Measurements from ENCODE around the gene DNAJC1. TPM values are rescaled to one million over a fixed set of nuclear protein-coding genes. Genes with fewer than 3 reads are reported as not detected.

The DNAJC1 gene, protein sequence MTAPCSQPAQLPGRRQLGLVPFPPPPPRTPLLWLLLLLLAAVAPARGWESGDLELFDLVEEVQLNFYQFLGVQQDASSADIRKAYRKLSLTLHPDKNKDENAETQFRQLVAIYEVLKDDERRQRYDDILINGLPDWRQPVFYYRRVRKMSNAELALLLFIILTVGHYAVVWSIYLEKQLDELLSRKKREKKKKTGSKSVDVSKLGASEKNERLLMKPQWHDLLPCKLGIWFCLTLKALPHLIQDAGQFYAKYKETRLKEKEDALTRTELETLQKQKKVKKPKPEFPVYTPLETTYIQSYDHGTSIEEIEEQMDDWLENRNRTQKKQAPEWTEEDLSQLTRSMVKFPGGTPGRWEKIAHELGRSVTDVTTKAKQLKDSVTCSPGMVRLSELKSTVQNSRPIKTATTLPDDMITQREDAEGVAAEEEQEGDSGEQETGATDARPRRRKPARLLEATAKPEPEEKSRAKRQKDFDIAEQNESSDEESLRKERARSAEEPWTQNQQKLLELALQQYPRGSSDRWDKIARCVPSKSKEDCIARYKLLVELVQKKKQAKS
- total RNA-seq: 22.8 and 28.7 TPM in 2 replicates

DNA sequence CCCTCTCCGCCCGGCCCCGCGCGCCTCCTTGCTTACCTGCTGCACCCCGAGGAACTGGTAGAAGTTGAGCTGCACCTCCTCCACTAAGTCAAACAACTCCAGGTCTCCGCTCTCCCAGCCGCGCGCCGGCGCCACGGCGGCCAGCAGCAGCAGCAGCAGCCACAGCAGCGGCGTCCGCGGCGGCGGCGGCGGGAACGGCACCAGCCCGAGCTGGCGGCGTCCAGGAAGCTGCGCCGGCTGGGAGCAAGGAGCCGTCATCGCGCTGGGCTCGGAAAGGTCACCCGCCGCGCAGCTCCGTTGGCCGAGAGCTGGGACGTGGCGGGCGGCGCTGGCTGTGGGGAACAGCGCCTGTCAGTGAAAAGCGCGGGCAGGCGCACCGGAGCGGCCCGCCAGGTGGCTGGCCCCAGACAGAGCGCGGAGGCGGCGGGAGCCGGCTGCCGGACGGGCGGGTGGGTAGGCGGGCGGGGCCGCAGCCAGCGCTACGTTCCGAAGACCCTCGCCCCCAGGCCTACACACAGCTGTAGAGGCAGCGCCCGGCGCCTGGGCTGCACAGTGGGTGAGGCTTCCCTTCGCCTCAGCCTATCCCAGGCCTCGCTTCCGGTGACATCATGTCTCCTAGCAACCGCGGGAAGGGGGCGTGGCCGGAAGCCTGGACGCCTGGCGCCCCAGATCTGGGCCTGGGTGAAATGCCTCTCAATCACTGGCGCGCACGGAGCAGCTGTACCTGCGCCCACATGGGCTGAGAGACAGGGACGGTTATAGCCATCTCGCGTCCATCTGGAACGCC lies at the start of gene DNAJC1:
TSS of gene DNAJC1 (minus strand) at position 554 of the 787 bp plus-strand sequence. CDS start at position 258, 296 bp downstream.
- DNase-seq (ENCODE audit: low read depth): peak; percentile 40
- H3K4me3 ChIP-seq (ENCODE audit: low read depth, low read length): peak within 1 kb of the TSS; percentile 74
- TF ChIP-seq, protein P1, sequence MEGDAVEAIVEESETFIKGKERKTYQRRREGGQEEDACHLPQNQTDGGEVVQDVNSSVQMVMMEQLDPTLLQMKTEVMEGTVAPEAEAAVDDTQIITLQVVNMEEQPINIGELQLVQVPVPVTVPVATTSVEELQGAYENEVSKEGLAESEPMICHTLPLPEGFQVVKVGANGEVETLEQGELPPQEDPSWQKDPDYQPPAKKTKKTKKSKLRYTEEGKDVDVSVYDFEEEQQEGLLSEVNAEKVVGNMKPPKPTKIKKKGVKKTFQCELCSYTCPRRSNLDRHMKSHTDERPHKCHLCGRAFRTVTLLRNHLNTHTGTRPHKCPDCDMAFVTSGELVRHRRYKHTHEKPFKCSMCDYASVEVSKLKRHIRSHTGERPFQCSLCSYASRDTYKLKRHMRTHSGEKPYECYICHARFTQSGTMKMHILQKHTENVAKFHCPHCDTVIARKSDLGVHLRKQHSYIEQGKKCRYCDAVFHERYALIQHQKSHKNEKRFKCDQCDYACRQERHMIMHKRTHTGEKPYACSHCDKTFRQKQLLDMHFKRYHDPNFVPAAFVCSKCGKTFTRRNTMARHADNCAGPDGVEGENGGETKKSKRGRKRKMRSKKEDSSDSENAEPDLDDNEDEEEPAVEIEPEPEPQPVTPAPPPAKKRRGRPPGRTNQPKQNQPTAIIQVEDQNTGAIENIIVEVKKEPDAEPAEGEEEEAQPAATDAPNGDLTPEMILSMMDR (conservative IDR thresholded peaks at IDR 0.05; ENCODE audit: low read depth, low read length): no peak

DNA sequence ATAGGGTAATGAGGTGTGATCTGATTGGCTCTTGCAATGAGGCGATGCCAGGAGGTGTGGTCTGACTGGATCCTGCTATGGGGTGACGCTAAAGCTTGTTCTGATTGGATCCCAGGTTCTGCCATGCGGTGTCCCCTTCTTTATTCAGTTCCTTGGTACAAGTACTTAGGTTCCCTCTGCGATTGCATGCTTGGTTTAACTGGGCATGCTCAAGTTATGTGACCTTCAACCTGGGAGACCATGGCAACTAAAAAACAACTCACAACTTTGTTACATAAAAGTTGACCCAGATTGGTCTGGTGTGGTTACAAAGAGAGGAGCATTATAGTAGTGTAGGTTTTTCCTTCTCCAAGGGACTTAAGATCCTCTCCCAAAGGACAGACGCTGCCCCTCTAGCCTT lies 49.5 kb upstream of the DNAJC1 start:
- H3K4me3 ChIP-seq (ENCODE audit: low read depth, low read length): no peak overlapping the region
- DNase-seq (ENCODE audit: low read depth): peak; percentile 94
- TF ChIP-seq, protein P1 (conservative IDR thresholded peaks at IDR 0.05; ENCODE audit: low read depth, low read length): no peak

DNA sequence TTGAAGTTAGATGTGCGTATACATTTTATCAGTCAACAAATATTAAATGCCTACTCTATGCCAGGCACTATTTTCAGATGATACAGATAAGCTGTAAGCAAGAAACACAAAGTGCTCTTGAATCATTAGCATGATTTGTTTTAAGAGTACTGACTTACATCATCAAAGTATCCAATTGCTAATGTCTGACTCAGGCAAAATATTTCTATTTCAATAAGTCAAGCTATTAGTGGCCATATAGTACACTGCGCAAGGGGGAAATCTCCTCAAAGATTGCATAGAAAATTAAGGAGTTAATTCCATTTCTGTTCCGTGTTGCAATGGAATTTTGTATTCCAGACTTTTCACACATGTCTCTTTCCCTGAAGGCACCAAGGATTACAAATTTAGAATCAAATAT lies 46.1 kb upstream of the DNAJC1 start:
- no peak for DNase-seq (ENCODE audit: low read depth)
- TF ChIP-seq, protein P1 (conservative IDR thresholded peaks at IDR 0.05; ENCODE audit: low read depth, low read length): no peak
- no peak overlapping the region for H3K4me3 ChIP-seq (ENCODE audit: low read depth, low read length)

DNA sequence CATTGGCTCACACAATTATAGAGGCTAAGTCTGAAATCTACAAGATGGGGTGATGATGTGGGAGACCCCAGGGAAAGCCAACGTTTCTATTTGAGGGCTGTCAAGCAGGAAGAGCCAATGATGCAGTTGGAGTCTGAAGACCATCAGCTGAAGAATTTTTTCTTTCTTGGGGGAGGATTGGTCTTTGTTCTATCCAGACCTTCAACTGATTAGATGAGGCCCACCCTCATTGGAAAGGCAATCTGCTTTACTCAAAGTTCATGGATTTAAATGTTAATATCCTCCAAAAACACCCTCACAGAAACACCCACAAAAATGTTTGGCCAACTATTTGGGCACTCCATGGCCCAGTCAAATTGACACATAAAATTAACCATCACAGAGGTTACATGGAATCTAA lies 44.3 kb upstream of the DNAJC1 start:
- TF ChIP-seq, protein P1 (conservative IDR thresholded peaks at IDR 0.05; ENCODE audit: low read depth, low read length): no peak
- no peak for DNase-seq (ENCODE audit: low read depth)
- H3K4me3 ChIP-seq (ENCODE audit: low read depth, low read length): no peak overlapping the region

DNA sequence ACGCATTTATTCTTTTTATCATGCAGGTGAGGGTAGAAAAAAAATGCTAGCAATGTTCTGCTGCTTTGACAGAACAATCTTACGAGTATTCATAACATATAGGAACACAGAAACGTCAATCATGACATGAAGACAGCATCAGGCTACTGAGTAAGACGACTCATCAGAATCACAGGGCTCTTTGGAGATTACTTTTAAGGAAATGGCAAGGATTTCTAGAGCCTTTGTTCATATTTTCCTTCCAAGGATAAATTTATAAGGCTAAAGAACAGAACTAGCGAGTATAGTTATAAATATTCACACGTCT lies 39.8 kb upstream of the DNAJC1 start:
- TF ChIP-seq, protein P1 (conservative IDR thresholded peaks at IDR 0.05; ENCODE audit: low read depth, low read length): no peak
- no peak overlapping the region for H3K4me3 ChIP-seq (ENCODE audit: low read depth, low read length)
- DNase-seq (ENCODE audit: low read depth): no peak

DNA sequence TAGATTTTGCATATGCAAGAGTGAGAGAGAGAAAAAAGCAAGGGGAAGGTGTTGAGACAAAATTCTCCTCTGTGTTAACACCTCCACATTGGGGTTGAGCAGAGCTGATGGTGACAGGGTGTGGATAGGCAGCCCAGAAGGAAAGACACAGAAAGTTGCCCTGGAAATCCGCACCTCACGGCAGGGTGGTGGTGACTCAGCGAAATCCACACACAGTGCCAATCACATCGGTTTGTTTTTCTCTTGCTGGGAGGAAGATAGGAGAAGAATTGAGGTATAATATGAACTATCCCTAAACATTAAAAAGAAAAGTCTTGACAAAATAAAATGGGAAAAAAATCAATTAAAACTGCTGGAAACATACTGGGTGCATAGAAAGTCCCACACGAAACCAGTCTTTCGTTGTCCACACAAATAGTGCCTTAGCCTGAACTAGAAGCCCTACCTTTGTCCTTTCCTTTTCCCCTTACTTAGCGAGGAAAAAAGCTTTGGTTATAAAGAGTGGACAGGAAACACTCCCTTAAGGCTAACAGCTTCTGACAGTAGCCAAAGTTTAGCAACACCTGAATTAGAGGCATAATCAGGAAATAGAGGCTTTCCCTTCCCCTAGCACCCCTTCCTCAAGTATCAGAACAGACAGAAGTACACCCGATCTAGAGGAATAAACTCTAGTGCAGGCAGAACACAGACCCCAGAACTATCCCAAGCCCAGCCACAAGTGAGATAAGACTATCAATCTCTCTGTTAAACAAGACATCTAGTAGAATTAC lies 39.2 kb upstream of the DNAJC1 start:
- TF ChIP-seq, protein P1 (conservative IDR thresholded peaks at IDR 0.05; ENCODE audit: low read depth, low read length): no peak
- DNase-seq (ENCODE audit: low read depth): no peak
- H3K4me3 ChIP-seq (ENCODE audit: low read depth, low read length): no peak overlapping the region

Measured in epithelial cell of proximal tubule (primary cell).